Endodermal cell (in vitro differentiated cells): ENCODE data around the gene PKP3. TPM values are rescaled to one million over a fixed set of nuclear protein-coding genes. Genes with fewer than 3 reads are reported as not detected.
"Not testable (repeated sequence)": the region's sequence is repeated elsewhere in the genome, so short reads cannot be mapped to it uniquely, and the experiment has no call there.

Source experiments
- DNase-seq: peaks from one replicate; pipeline ENCODE4 v3.0.0-alpha.2; 2017
- H3K27ac ChIP-seq: 2 replicates; pipeline ENCODE4 v1.5.1; 2013; ENCODE audit warnings: mild to moderate bottlenecking, low read depth, low read length, moderate library complexity
- H3K27me3 ChIP-seq: 2 replicates; pipeline ENCODE4 v1.6.1; 2013; ENCODE audit warnings: mild to moderate bottlenecking, low read length, moderate library complexity; ENCODE audit not compliant: insufficient read depth, control insufficient read depth, poor library complexity, severe bottlenecking
- H3K36me3 ChIP-seq: 2 replicates; pipeline ENCODE4 v1.7.0; 2013; ENCODE audit warnings: mild to moderate bottlenecking, low read length, moderate library complexity; ENCODE audit not compliant: control insufficient read depth, insufficient read depth
- H3K4me1 ChIP-seq: one replicate; pipeline ENCODE4 v1.7.0; 2013; ENCODE audit warnings: low read length; ENCODE audit not compliant: control insufficient read depth, insufficient read depth
- H3K4me3 ChIP-seq: 2 replicates; pipeline ENCODE4 v1.5.1; 2013; ENCODE audit warnings: mild to moderate bottlenecking, low read length, moderate library complexity
- H3K9ac ChIP-seq: 2 replicates; pipeline ENCODE4 v1.6.1; 2013; ENCODE audit warnings: mild to moderate bottlenecking, low read length, moderate library complexity; ENCODE audit not compliant: poor library complexity, severe bottlenecking; ENCODE audit errors: extremely low read depth
- H3K9me3 ChIP-seq: 2 replicates; pipeline ENCODE4 v1.6.1; 2013; ENCODE audit warnings: mild to moderate bottlenecking, low read length, moderate library complexity; ENCODE audit not compliant: control insufficient read depth
- H3K27ac Mint-ChIP-seq: 2 replicates; pipeline ENCODE4 v1.8.0; 2020; ENCODE audit warnings: mixed read lengths
- H3K27me3 Mint-ChIP-seq: 2 replicates; pipeline ENCODE4 v1.8.0; 2021; ENCODE audit warnings: mild to moderate bottlenecking, mixed read lengths; ENCODE audit not compliant: insufficient read depth
- H3K36me3 Mint-ChIP-seq: 2 replicates; pipeline ENCODE4 v1.8.0; 2020; ENCODE audit warnings: low read depth, mixed read lengths
- H3K4me1 Mint-ChIP-seq: 2 replicates; pipeline ENCODE4 v1.8.0; 2020; ENCODE audit warnings: mixed read lengths
- H3K4me3 Mint-ChIP-seq: 2 replicates; pipeline ENCODE4 v1.8.0; 2020; ENCODE audit warnings: mild to moderate bottlenecking, moderate library complexity, mixed read lengths
- H3K9me3 Mint-ChIP-seq: 2 replicates; pipeline ENCODE4 v1.8.0; 2020; ENCODE audit warnings: mild to moderate bottlenecking, mixed read lengths
- CTCF ChIP-seq: fragments of 200-600 bp; sonication (generic); conservative IDR thresholded peaks from 2 replicates; pipeline ENCODE4 v1.5.0; 2021; ENCODE audit warnings: antibody characterized with exemption, mild to moderate bottlenecking
- WGBS, 2 experiments: methylation state at CpG; one replicate each; pipeline versions ENCODE4 v1.1.5 to v1.1.7; 2013; ENCODE audit warnings: missing lambda C conversion rate in 2 of 2, mixed read lengths in 1 of 2; ENCODE audit not compliant: insufficient coverage in 1 of 2, insufficient read length in 1 of 2; 5-methylcytosine and 5-hydroxymethylcytosine counted together
- total RNA-seq, 2 donors: library from RNA; stranded (reverse); fragmentation: NEBNext Ultra II Directional in 1 of 2; extraction: Animal tissue kit (Norgen Biotek cat#: 25700) in 1 of 2; gene quantifications; 2 replicates in 1 of 2; 3 replicates in 1 of 2; pipeline ENCODE4 v1.2.1, GENCODE V29; 2021

The PKP3 gene
- total RNA-seq, 2 donors from 2014 or later = 35.4 to 44.8 TPM

- peaks cover 4% of the 10 kb centered on the region for H3K27me3 Mint-ChIP-seq
Measured at GRCh38 chr11:408154-409007, 14.4 kb downstream of the PKP3 start.

GRCh38 chr11:409008-409599, 15.1 kb downstream of the PKP3 start:
- Histone ChIP-seq H3K9ac (no peak overlapping the region), H3K36me3 (no peaks in the 10 kb centered on the region), H3K9me3 (no peaks in the 10 kb centered on the region), H3K27ac (no peak overlapping the region), H3K4me3 (no peak overlapping the region), H3K27me3 (peaks cover 6% of the 10 kb centered on the region), H3K4me1 (peaks cover 3% of the 10 kb centered on the region)
- no peak for DNase-seq
- Mint-ChIP-seq H3K36me3 (peaks cover 6% of the 10 kb centered on the region), H3K4me3 (no peak overlapping the region), H3K4me1 (peaks cover 2% of the 10 kb centered on the region), H3K27ac (no peak overlapping the region), H3K27me3 (peaks cover 4% of the 10 kb centered on the region), H3K9me3 (no peaks in the 10 kb centered on the region)
- WGBS, 2 experiments = 90 to 94% methylated on average over 5 to 7 of the region's 7 CpGs
- TF ChIP-seq CTCF = no peak

More at GRCh38 chr11:408154-409007, 14.4 kb downstream of the PKP3 start:
- peaks cover under 1% of the 10 kb centered on the region for H3K27me3 ChIP-seq
- H3K9ac ChIP-seq = no peak overlapping the region
- H3K4me1 ChIP-seq = peaks cover 3% of the 10 kb centered on the region
- WGBS, 2 experiments = 90 to 92% methylated on average over 13 to 15 of the region's 15 CpGs
- no peak overlapping the region for H3K27ac Mint-ChIP-seq
- no peak for TF ChIP-seq CTCF
- H3K36me3 Mint-ChIP-seq = peaks cover 7% of the 10 kb centered on the region
- peaks cover 2% of the 10 kb centered on the region for H3K4me1 Mint-ChIP-seq
- H3K4me3 Mint-ChIP-seq = no peak overlapping the region
- H3K27ac ChIP-seq = no peak overlapping the region
- no peaks in the 10 kb centered on the region for H3K9me3 Mint-ChIP-seq
- no peaks in the 10 kb centered on the region for H3K9me3 ChIP-seq
- H3K36me3 ChIP-seq = no peaks in the 10 kb centered on the region
- no peak overlapping the region for H3K4me3 ChIP-seq
- DNase-seq = no peak

- TF ChIP-seq CTCF = no peak
- DNase-seq = no peak
- H3K27ac ChIP-seq = no peak overlapping the region
Measured at GRCh38 chr11:409600-410483, 15.8 kb downstream of the PKP3 start.

GRCh38 chr11:410711-411110, 16.7 kb downstream of the PKP3 start:
- DNase-seq, H3K27ac Mint-ChIP-seq: not testable (repeated sequence)
- 94% methylated on average over 12 of the region's 13 CpGs; no CpG with 5 or more reads in 1 of the 2 experiments for WGBS, 2 experiments

More at GRCh38 chr11:409600-410483, 15.8 kb downstream of the PKP3 start:
- no peaks in the 10 kb centered on the region for H3K9me3 Mint-ChIP-seq
- no peaks in the 10 kb centered on the region for H3K36me3 Mint-ChIP-seq
- Histone ChIP-seq H3K36me3 (no peaks in the 10 kb centered on the region), H3K27me3 (peaks cover 12% of the 10 kb centered on the region), H3K4me1 (peaks cover 3% of the 10 kb centered on the region), H3K9me3 (no peaks in the 10 kb centered on the region), H3K9ac (no peak overlapping the region), H3K4me3 (no peak overlapping the region)
- peaks cover 2% of the 10 kb centered on the region for H3K4me1 Mint-ChIP-seq
- WGBS, 2 experiments = 81 to 83% methylated on average over 14 to 18 of the region's 18 CpGs
- no peak overlapping the region for H3K4me3 Mint-ChIP-seq
- peaks cover 10% of the 10 kb centered on the region for H3K27me3 Mint-ChIP-seq
- no peak overlapping the region for H3K27ac Mint-ChIP-seq

More at GRCh38 chr11:410711-411110, 16.7 kb downstream of the PKP3 start:
- not testable (repeated sequence) for H3K36me3 ChIP-seq, H3K9me3 ChIP-seq, H3K9ac ChIP-seq, H3K4me3 Mint-ChIP-seq, H3K9me3 Mint-ChIP-seq, H3K4me3 ChIP-seq, H3K4me1 Mint-ChIP-seq, H3K27ac ChIP-seq, H3K4me1 ChIP-seq, H3K36me3 Mint-ChIP-seq
- peaks cover 17% of the 10 kb centered on the region for H3K27me3 ChIP-seq
- peaks cover 11% of the 10 kb centered on the region for H3K27me3 Mint-ChIP-seq
